Common myeloid progenitor, CD34-positive (primary cell): Measurements from ENCODE around the gene NAXD.

Experiments
- CTCF ChIA-PET: fragments of 350-600 bp; sonication (Branson Sonifier 250); formaldehyde crosslinking; loops from one replicate; lab custom pipeline; 2021; ENCODE audit warnings: antibody characterized with exemption; lab: Charles Lee
- POLR2A ChIA-PET: fragments of 350-600 bp; sonication (Branson Sonifier 250); formaldehyde crosslinking; loops from one replicate; lab custom pipeline; 2021; ENCODE audit warnings: antibody characterized with exemption; lab: Charles Lee
- DNase-seq, 3 donors: peaks; one replicate each; pipeline versions ENCODE4 v3.0.0 to v3.0.0-alpha.2; 2013
- H3K27ac ChIP-seq, 2 experiments: 1 replicate in 1 of 2; 2 replicates in 1 of 2; pipeline ENCODE4 v1.7.0; 2013; ENCODE audit warnings: inconsistent platforms in 2 of 2, low read length in 2 of 2, mild to moderate bottlenecking in 2 of 2, low read depth in 1 of 2, moderate library complexity in 1 of 2; ENCODE audit not compliant: severe bottlenecking in 2 of 2, insufficient read depth in 1 of 2, poor library complexity in 1 of 2
- H3K27me3 ChIP-seq, 5 experiments: replicated peaks in 2 of 5; 1 replicate in 3 of 5; 2 replicates in 2 of 5; pipeline versions ENCODE4 v1.6.1 to v1.7.0; 2013; ENCODE audit warnings: low read length in 4 of 5, mild to moderate bottlenecking in 2 of 5, moderate library complexity in 2 of 5, inconsistent platforms in 1 of 5; ENCODE audit not compliant: insufficient read depth in 5 of 5, control insufficient read depth in 4 of 5
- H3K36me3 ChIP-seq, 4 experiments: 1 replicate in 2 of 4; 2 replicates in 2 of 4; pipeline versions ENCODE4 v1.6.1 to v1.7.0; 2013; ENCODE audit warnings: low read length in 3 of 4, control low read depth in 1 of 4, mild to moderate bottlenecking in 1 of 4; ENCODE audit not compliant: control insufficient read depth in 4 of 4, insufficient read depth in 4 of 4
- H3K4me1 ChIP-seq, 4 experiments: 1 replicate in 3 of 4; 2 replicates in 1 of 4; pipeline versions ENCODE4 v1.6.1 to v1.7.1; 2013; ENCODE audit warnings: low read length in 3 of 4, mild to moderate bottlenecking in 3 of 4, control low read depth in 1 of 4, inconsistent platforms in 1 of 4, moderate library complexity in 1 of 4; ENCODE audit not compliant: control insufficient read depth in 4 of 4, insufficient read depth in 4 of 4; ENCODE audit errors: control extremely low read depth in 1 of 4
- H3K4me3 ChIP-seq, 7 experiments: 1 replicate in 4 of 7; 2 replicates in 3 of 7; pipeline versions ENCODE4 v1.5.1 to v1.7.0; 2013; ENCODE audit warnings: mild to moderate bottlenecking in 7 of 7, low read length in 6 of 7, moderate library complexity in 6 of 7, inconsistent platforms in 2 of 7, low read depth in 2 of 7, control low read depth in 1 of 7; ENCODE audit not compliant: insufficient read depth in 4 of 7, control insufficient read depth in 1 of 7; ENCODE audit errors: extremely low read depth in 1 of 7
- H3K9me3 ChIP-seq, 5 experiments: 1 replicate in 4 of 5; 2 replicates in 1 of 5; pipeline versions ENCODE4 v1.6.1 to v1.7.1; 2013; ENCODE audit warnings: low read length in 4 of 5, mild to moderate bottlenecking in 2 of 5, inconsistent platforms in 1 of 5, low read depth in 1 of 5, moderate library complexity in 1 of 5; ENCODE audit not compliant: control insufficient read depth in 4 of 5, insufficient read depth in 2 of 5; ENCODE audit errors: control extremely low read depth in 1 of 5
- WGBS: methylation state at CpG from one replicate; pipeline ENCODE4 v1.1.5; 2013; ENCODE audit not compliant: insufficient coverage; 5-methylcytosine and 5-hydroxymethylcytosine counted together

Gene NAXD

GRCh38 chr13:110607675-110608224 is 7.6 kb upstream of the NAXD start:
- WGBS = 88% methylated on average over 2 of the region's 3 CpGs
- Histone ChIP-seq H3K9me3 (no peaks in the 10 kb centered on the region), H3K4me1 (no peaks in the 10 kb centered on the region), H3K27ac (no peak overlapping the region), H3K36me3 (no peaks in the 10 kb centered on the region), H3K4me3 (no peak overlapping the region), H3K27me3 (peaks cover 0 to 3% (median 0%) of the 10 kb centered on the region in 5 experiments)
- ChIA-PET POLR2A (no interaction called here), CTCF (no interaction called here)
- no peak for DNase-seq

- POLR2A ChIA-PET = no interaction called here
- Histone ChIP-seq H3K4me1 (peaks cover 0 to 8% (median 4%) of the 10 kb centered on the region in 4 experiments), H3K27ac (no peak overlapping the region), H3K36me3 (no peaks in the 10 kb centered on the region), H3K9me3 (no peaks in the 10 kb centered on the region), H3K4me3 (no peak overlapping the region), H3K27me3 (peaks cover 0 to 3% (median 0%) of the 10 kb centered on the region in 5 experiments)
- WGBS = 93% methylated on average over 12 of the region's 12 CpGs
- peak in 1 of 3 donors; percentile 7 for DNase-seq
- CTCF ChIA-PET = interaction anchor here (0.9 to 1.4 kb wide), 3 partner anchors 10 to 38 kb away, joined by 3 read pairs; no protein-coding TSS in a partner anchor
Measured at GRCh38 chr13:110610955-110611595, 4.3 kb upstream of the NAXD start.

GRCh38 chr13:110615005-110615321 is 382 bp upstream of the NAXD start:
- no peaks in the 10 kb centered on the region for H3K36me3 ChIP-seq
- DNase-seq = no peak
- H3K9me3 ChIP-seq = no peaks in the 10 kb centered on the region
- CTCF ChIA-PET = interaction anchor here (0.8 kb wide), 1 partner anchor 35 kb away, joined by 4 read pairs; no protein-coding TSS in a partner anchor
- H3K27ac ChIP-seq = no peak overlapping the region
- POLR2A ChIA-PET = interaction anchor here (0.6 kb wide), 1 partner anchor 13 kb away, joined by 3 read pairs; no protein-coding TSS in a partner anchor
- 94% methylated on average over 10 of the region's 11 CpGs for WGBS
- H3K4me3 ChIP-seq = peak overlapping the region in 6 of 7 experiments; percentile 64 to 81 (median 80)
- peaks cover 5 to 20% (median 13%) of the 10 kb centered on the region in 4 experiments for H3K4me1 ChIP-seq
- peaks cover 0 to 3% (median 0%) of the 10 kb centered on the region in 5 experiments for H3K27me3 ChIP-seq

GRCh38 chr13:110616103-110617101 is 1.1 kb downstream of the NAXD start:
- ChIA-PET POLR2A (no interaction called here), CTCF (interaction anchor here (1.1 to 1.6 kb wide), 3 partner anchors 22 to 307 kb away, joined by 3 to 4 read pairs (median 3); no protein-coding TSS in a partner anchor)
- H3K27me3 ChIP-seq = no peaks in the 10 kb centered on the region
- 2% methylated on average over 23 of the region's 37 CpGs for WGBS
- no peaks in the 10 kb centered on the region for H3K9me3 ChIP-seq
- H3K27ac ChIP-seq = peak overlapping the region in 1 of 2 experiments; percentile 34
- H3K4me1 ChIP-seq = peaks cover 5 to 20% (median 13%) of the 10 kb centered on the region in 4 experiments
- no peaks in the 10 kb centered on the region for H3K36me3 ChIP-seq
- DNase-seq = peak; percentile 5 to 54 (median 40)
- H3K4me3 ChIP-seq = peak overlapping the region; percentile 59 to 81 (median 79)

- Histone ChIP-seq H3K4me1 (peaks cover 5 to 20% (median 13%) of the 10 kb centered on the region in 4 experiments), H3K27ac (no peak overlapping the region), H3K27me3 (no peaks in the 10 kb centered on the region), H3K9me3 (no peaks in the 10 kb centered on the region), H3K4me3 (no peak overlapping the region), H3K36me3 (peaks cover 0 to 4% (median under 1%) of the 10 kb centered on the region in 4 experiments)
- CTCF ChIA-PET = interaction anchor here (1.1 to 1.4 kb wide), 2 partner anchors 21 to 306 kb away, joined by 3 read pairs; no protein-coding TSS in a partner anchor
- peak in 2 of 3 donors; percentile 34 to 54 for DNase-seq
- POLR2A ChIA-PET = interaction anchor here (0.6 kb wide), 1 partner anchor 234 kb away, joined by 3 read pairs; no protein-coding TSS in a partner anchor
- WGBS = 82% methylated on average over 5 of the region's 8 CpGs
Measured at GRCh38 chr13:110617321-110618072, 2.2 kb downstream of the NAXD start.

GRCh38 chr13:110618167-110618566 is 2.8 kb downstream of the NAXD start:
- Histone ChIP-seq H3K27ac (no peak overlapping the region), H3K4me3 (no peak overlapping the region), H3K36me3 (peaks cover 0 to 11% (median 4%) of the 10 kb centered on the region in 4 experiments), H3K4me1 (peaks cover 5 to 20% (median 13%) of the 10 kb centered on the region in 4 experiments), H3K27me3 (no peaks in the 10 kb centered on the region), H3K9me3 (no peaks in the 10 kb centered on the region)
- POLR2A ChIA-PET = no interaction called here
- WGBS = 98% methylated on average over 6 of the region's 8 CpGs
- no peak for DNase-seq
- CTCF ChIA-PET = interaction anchor here (0.7 to 0.9 kb wide), 2 partner anchors 21 to 29 kb away, joined by 3 to 4 read pairs; no protein-coding TSS in a partner anchor
